ENCODE measurements around the gene KATNB1.

GRCh38 chr16:57744642-57744903, 9.0 kb downstream of the KATNB1 start:
- TF ChIP-seq CTCF (conservative IDR thresholded peaks at IDR 0.05 in 1 of 2, IDR thresholded peaks at IDR 0.05 in 1 of 2; ENCODE audit: low read depth in 1 of 2, low read length in 2 of 2): no peak
- TF ChIP-seq EZH2 (IDR thresholded peaks at IDR 0.05; ENCODE audit: low read length, missing control alignments): no peak
